Upper lobe of right lung (tissue), 1 donor: ENCODE results near the gene RHBDD1. TPM values are rescaled to one million over a fixed set of nuclear protein-coding genes. Genes with fewer than 3 reads are reported as not detected.
A peak's percentile ranks its signal among the peaks of the same experiment; 100 is the strongest.

ENCODE experiments used
- ATAC-seq: fragments of 200-7000 bp; cut with Tn5 transposase; one replicate; pipeline ENCODE4 v1.9.1; 2020; ENCODE audit warnings: mild to moderate bottlenecking, moderate library complexity
- DNase-seq: peaks from one replicate; pipeline ENCODE4 v3.0.0-alpha.2; 2020
- H3K27ac ChIP-seq: fragments of 200-600 bp; one replicate; pipeline ENCODE4 v1.8.0; 2022
- H3K27me3 ChIP-seq: fragments of 200-600 bp; one replicate; pipeline ENCODE4 v1.8.0; 2022; ENCODE audit warnings: mild to moderate bottlenecking
- H3K36me3 ChIP-seq: fragments of 200-600 bp; one replicate; pipeline ENCODE4 v1.8.0; 2022
- H3K4me1 ChIP-seq: fragments of 200-600 bp; one replicate; pipeline ENCODE4 v1.8.0; 2022
- H3K4me3 ChIP-seq: fragments of 200-600 bp; one replicate; pipeline ENCODE4 v1.8.0; 2022; ENCODE audit warnings: mild to moderate bottlenecking
- H3K9me3 ChIP-seq: fragments of 200-600 bp; one replicate; pipeline ENCODE4 v1.8.0; 2022
- intact Hi-C: fragments of 100-400 bp; cut with DNase I; formaldehyde crosslinking; loops from one replicate; pipeline ENCODE4 v1.11.0; 2022
- total RNA-seq: library from RNA; stranded (reverse); fragmentation: NEBNext Ultra II Directional; extraction: Animal tissue kit (Norgen Biotek cat#: 25700); gene quantifications from one replicate; pipeline ENCODE4 v1.2.1, GENCODE V29; 2021
- TF ChIP-seq, protein P1 (sequence below): fragments of 200-600 bp; IDR thresholded peaks from one replicate; pipeline ENCODE4 v1.8.0; 2022; ENCODE audit warnings: antibody characterized with exemption
- donor health status: DM: no; HTN: yes; CAD: no; lungs with severe emphysema.

The RHBDD1 gene
- total RNA-seq, 1 donor from 2014 or later, result 38.4 TPM

DNA sequence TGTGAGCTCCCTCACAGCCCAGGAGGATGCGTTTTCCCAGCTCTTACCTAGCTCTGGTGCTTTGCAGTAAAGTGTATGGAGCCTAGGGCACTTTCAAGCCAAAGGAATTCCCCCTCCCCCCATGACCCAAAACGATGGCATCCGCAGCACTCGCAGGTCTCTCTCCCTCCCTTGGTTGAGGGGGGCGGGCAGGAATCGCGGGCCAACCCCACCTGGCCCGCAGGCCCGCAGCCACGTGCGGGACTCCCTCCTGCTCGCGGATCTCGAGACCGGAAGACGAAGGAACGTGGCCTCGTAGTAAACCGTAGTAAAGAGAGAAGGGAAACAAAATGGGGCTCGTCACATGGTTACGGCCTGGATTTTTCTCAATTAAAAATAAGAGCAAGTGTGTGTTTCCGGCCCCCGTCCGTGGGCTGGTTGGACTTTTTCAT is 44.8 kb upstream of the RHBDD1 start:
- intact Hi-C loops, result loop anchor here (10.0 kb wide), 1 partner anchor 146 kb away; no protein-coding TSS in a partner anchor
- TF ChIP-seq, protein P1, sequence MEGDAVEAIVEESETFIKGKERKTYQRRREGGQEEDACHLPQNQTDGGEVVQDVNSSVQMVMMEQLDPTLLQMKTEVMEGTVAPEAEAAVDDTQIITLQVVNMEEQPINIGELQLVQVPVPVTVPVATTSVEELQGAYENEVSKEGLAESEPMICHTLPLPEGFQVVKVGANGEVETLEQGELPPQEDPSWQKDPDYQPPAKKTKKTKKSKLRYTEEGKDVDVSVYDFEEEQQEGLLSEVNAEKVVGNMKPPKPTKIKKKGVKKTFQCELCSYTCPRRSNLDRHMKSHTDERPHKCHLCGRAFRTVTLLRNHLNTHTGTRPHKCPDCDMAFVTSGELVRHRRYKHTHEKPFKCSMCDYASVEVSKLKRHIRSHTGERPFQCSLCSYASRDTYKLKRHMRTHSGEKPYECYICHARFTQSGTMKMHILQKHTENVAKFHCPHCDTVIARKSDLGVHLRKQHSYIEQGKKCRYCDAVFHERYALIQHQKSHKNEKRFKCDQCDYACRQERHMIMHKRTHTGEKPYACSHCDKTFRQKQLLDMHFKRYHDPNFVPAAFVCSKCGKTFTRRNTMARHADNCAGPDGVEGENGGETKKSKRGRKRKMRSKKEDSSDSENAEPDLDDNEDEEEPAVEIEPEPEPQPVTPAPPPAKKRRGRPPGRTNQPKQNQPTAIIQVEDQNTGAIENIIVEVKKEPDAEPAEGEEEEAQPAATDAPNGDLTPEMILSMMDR, result no peak
- H3K4me1 ChIP-seq, result peaks cover 19% of the 10 kb centered on the region
- peak overlapping the region; percentile 71 for H3K4me3 ChIP-seq
- H3K36me3 ChIP-seq, result no peaks in the 10 kb centered on the region
- DNase-seq (peak; percentile 76), ATAC-seq (peak; percentile 57)
- no peaks in the 10 kb centered on the region for H3K9me3 ChIP-seq
- peak overlapping the region; percentile 92 for H3K27ac ChIP-seq
- H3K27me3 ChIP-seq, result no peaks in the 10 kb centered on the region

DNA sequence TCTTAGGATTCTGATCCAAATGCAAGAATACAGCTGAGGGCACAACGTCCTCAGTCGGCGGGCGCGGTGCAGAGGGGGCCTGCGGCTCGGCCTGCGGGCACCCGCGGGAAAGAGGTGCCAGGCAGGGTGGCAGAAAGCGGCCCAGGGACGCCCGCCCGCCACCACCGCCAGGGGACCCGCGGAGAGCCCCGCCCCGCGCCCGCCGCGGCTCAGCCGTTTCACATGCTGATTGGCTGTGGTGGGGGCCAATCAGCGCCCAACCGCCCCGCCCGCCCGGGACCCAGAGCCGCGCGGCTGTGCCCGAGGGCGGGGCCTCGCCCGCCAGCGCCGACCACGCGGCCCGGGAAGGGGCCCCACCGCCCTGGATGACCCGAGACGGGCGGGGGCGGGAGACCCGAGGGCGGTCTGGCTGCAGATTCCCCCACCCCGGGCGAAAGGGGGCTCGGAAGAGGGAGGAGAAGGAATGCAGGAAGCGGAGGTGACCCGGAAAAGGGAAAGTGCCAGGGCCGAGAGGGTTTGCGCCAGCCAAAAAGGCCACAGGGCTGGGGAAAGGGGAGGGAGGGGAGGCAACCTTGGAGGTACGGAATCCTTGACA is 44.3 kb upstream of the RHBDD1 start:
- Histone ChIP-seq H3K4me1 (peaks cover 20% of the 10 kb centered on the region), H3K9me3 (no peaks in the 10 kb centered on the region), H3K36me3 (no peaks in the 10 kb centered on the region), H3K27ac (peak overlapping the region; percentile 92), H3K27me3 (no peaks in the 10 kb centered on the region), H3K4me3 (peak overlapping the region; percentile 71)
- ATAC-seq (peak; percentile 99), DNase-seq (peak; percentile 97)
- intact Hi-C loops, result loop anchor here (10.0 kb wide), 1 partner anchor 147 kb away; no protein-coding TSS in a partner anchor
- TF ChIP-seq, protein P1, result peak; percentile 42

DNA sequence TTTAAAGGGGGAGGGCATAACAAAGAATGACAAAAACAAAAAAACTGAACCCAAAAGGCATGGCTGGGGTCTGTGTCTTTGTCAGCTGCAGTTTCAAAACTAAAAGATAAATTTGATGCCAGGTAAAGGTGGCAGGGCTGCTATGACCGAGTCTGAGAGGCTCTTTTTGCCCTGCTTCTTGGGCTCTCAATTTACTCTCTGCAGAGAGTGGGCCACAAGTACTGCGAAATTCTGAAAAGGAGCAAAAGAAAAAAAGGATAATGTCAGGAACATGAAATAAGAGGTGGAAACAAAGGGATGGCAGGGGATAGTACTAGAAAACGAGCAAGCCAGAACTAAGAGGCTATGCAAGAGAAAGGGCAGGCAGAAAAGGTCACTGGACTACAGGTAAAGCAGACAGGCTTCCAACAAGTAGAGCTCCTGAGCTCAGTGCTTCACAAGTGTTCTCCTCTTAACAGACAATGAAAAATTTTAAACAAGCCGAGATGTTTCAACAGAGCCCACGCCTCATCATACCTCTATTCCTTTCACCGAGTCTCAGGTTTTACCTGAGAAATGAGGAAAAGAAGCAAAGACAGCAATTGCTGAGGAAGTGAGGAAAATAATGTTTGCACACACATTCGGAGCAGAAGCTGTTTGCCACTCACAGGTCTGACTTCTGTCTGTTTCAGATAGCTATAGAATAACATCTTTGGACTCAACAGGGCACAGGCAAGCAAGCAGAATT is 43.5 kb upstream of the RHBDD1 start:
- no peak for DNase-seq
- ATAC-seq, result no peak
- peaks cover 20% of the 10 kb centered on the region for H3K4me1 ChIP-seq

DNA sequence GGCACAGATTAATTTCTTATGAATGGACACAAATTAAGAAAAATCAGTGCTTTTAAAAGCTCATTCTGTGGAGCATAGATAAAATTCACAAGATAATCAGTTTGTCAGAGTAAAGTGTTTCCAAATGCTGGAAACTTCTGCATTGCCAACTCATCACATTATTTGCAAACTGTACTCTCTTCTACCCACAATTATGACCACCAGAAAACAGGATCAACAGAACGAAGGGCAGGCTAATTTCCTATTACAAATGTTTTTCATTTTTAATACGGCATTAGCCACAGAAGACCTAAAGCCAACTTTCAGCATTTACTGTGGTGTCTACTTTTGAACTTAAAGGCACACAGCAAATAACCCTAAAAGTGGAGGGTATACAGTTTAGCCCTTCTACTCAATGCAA is 42.2 kb upstream of the RHBDD1 start:
- H3K27me3 ChIP-seq, result no peaks in the 10 kb centered on the region

More for the DNA sequence above, 43.5 kb upstream of the RHBDD1 start:
- TF ChIP-seq, protein P1, result no peak
- H3K36me3 ChIP-seq, result no peaks in the 10 kb centered on the region
- no peaks in the 10 kb centered on the region for H3K27me3 ChIP-seq
- intact Hi-C loops, result loop anchor here (10.0 kb wide), 1 partner anchor 148 kb away; no protein-coding TSS in a partner anchor
- H3K9me3 ChIP-seq, result no peaks in the 10 kb centered on the region
- H3K4me3 ChIP-seq, result peak overlapping the region; percentile 71
- H3K27ac ChIP-seq, result peak overlapping the region; percentile 92

DNA sequence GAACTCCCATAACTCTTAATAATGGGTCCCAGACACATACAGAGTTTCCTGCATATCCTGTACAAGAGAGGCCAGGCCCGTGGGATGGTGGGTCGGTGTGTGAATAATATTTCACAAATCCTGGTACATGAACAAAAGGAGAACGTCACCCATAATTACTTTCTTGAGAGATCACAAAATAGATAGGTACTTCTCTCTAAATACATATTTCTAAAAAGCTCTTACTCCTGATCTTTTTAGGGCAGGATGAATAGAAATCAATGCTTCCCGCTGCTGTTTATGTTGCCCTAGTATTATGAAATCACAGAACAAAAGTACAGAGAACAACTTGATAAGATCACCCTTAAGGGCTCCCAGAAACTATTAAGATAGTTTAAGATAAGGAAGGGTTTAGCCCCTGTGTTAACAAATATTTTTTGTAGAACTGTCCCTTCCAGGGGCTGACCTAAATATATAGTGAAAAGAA is 41.6 kb upstream of the RHBDD1 start:
- H3K4me1 ChIP-seq, result peaks cover 25% of the 10 kb centered on the region
- H3K36me3 ChIP-seq, result no peaks in the 10 kb centered on the region
- H3K27me3 ChIP-seq, result no peaks in the 10 kb centered on the region
- ATAC-seq (no peak), DNase-seq (no peak)
- H3K9me3 ChIP-seq, result no peaks in the 10 kb centered on the region
- intact Hi-C loops, result loop anchor here (10.0 kb wide), 1 partner anchor 149 kb away; no protein-coding TSS in a partner anchor
- TF ChIP-seq, protein P1, result no peak
- H3K4me3 ChIP-seq, result peak overlapping the region; percentile 70
- peak overlapping the region; percentile 70 for H3K27ac ChIP-seq

More for the DNA sequence above, 42.2 kb upstream of the RHBDD1 start:
- DNase-seq (no peak), ATAC-seq (no peak)
- intact Hi-C loops, result loop anchor here (10.0 kb wide), 1 partner anchor 149 kb away; no protein-coding TSS in a partner anchor
- H3K4me1 ChIP-seq, result peaks cover 25% of the 10 kb centered on the region
- H3K4me3 ChIP-seq, result peak overlapping the region; percentile 70
- H3K36me3 ChIP-seq, result no peaks in the 10 kb centered on the region
- no peaks in the 10 kb centered on the region for H3K9me3 ChIP-seq
- peak overlapping the region; percentile 70 for H3K27ac ChIP-seq
- TF ChIP-seq, protein P1, result no peak
